ENCODE data around the gene ADGRV1.
"Not testable (repeated sequence)": the region's sequence is repeated elsewhere in the genome, so short reads cannot be mapped to it uniquely, and the experiment has no call there.

- TF ChIP-seq CTCF, POLR2A, EP300 (IDR thresholded peaks at IDR 0.05): not testable (repeated sequence)
Observed at GRCh38 chr5:90595766-90596165, 37.2 kb downstream of the ADGRV1 start.
